Erythroblast (primary cell): ENCODE results near the gene ZNF343.

Experiments
- GATA1 ChIP-seq: IDR thresholded peaks from 2 replicates; pipeline ENCODE4 v1.6.1; 2011; ENCODE audit warnings: low read depth, mild to moderate bottlenecking, control low read depth, low read length, moderate library complexity
- POLR2A ChIP-seq: IDR thresholded peaks from 2 replicates; pipeline ENCODE4 v1.6.1; 2011; ENCODE audit warnings: mild to moderate bottlenecking, low read length

- TF ChIP-seq POLR2A (no peak), GATA1 (no peak)
Measured at GRCh38 chr20:2473516-2473915, 35.2 kb downstream of the ZNF343 start.
